Coronary artery (tissue), 2 donors: ENCODE results near the gene RIPPLY3.

Experiments used
- DNase-seq: peaks from one replicate; pipeline ENCODE4 v3.0.0-alpha.2; 2017; ENCODE audit warnings: low spot score
- H3K27ac ChIP-seq, 2 donors: fragments of 200-600 bp; sonication (generic); one replicate each; pipeline ENCODE4 v1.5.1; 2016 to 2019
- H3K4me3 ChIP-seq: fragments of 200-600 bp; sonication (generic); 2 replicates; pipeline ENCODE4 v1.5.1; 2016; ENCODE audit warnings: mild to moderate bottlenecking, moderate library complexity
- CTCF ChIP-seq: fragments of 200-600 bp; sonication (generic); IDR thresholded peaks from one replicate; pipeline ENCODE4 v1.5.1; 2019; ENCODE audit warnings: antibody characterized with exemption

Gene RIPPLY3

DNA sequence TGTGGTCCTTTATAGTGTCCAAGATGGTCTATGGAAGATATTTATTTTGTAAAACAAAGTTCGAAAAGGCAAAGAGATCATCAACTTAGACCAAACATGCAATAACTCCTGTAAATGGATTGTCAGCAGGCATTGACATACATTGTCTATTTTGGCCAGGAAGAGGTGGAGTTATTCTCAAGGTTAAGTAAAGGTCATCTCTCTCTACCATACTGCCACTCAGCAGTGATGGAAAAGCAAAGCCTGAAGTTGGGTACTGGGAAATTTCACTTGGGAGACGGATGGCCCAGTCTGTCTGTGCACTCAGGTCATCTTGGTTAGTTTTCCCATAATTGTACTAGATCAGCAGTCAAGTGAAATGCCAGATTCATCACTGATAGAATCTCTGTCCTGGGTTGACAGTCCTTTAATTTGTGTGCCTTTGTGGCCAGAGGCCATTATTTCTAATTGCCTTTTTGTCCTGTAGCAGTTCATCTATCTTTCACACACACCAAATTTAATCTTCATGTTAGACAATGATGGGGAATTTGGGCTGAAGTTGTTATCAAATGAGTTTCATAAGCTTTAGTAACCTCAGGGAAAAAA, 48.9 kb downstream of the RIPPLY3 start:
- no peak overlapping the region for H3K4me3 ChIP-seq
- no peak for DNase-seq
- no peak for TF ChIP-seq CTCF

DNA sequence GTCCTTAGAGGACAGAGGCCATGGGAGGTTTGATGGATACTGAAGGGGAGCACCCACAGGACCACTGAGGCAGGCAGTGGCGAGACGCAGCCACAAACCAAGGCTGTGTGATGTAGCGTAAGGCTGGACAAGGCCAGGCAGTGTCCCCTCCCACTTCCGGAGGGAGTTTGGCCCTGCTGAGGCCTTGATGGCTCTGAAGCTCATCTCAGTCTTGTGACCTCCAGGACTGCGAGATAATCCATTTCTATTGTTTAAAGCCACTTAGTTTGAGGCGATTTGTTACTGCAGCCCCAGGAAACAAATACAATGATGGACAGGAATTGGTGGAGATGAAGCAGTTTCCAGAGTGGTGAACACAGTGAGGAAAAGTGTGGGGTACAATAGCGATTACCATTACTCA, 51.1 kb downstream of the RIPPLY3 start:
- no peak for DNase-seq
- TF ChIP-seq CTCF: no peak
- H3K27ac ChIP-seq: no peak overlapping the region
- no peak overlapping the region for H3K4me3 ChIP-seq

More for the DNA sequence above, 48.9 kb downstream of the RIPPLY3 start:
- no peak overlapping the region for H3K27ac ChIP-seq

DNA sequence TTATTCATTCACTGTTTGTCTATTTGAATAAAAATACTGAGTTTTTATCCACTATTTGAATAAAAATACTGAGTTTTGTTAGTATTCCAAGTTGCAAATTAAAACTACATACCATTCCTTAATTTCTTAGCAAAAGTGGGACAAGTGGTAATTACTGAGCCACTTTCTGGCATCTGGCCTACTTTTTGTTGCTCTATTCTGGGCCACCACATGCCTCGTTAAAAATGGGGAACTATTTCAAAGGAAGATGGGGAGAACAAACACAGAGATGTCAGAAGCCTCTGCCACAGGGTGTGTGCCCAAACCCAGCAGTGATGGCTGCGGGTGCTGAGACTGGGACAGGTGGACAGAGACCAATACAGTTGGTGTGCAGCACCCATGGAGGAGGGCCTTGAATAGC, 51.8 kb downstream of the RIPPLY3 start:
- H3K4me3 ChIP-seq: no peak overlapping the region
- DNase-seq: no peak
- no peak overlapping the region for H3K27ac ChIP-seq
- TF ChIP-seq CTCF: no peak

GRCh38 chr21:37059181-37059580, 52.7 kb downstream of the RIPPLY3 start:
- TF ChIP-seq CTCF: no peak
- Histone ChIP-seq H3K27ac (no peak overlapping the region), H3K4me3 (no peak overlapping the region)
- no peak for DNase-seq

DNA sequence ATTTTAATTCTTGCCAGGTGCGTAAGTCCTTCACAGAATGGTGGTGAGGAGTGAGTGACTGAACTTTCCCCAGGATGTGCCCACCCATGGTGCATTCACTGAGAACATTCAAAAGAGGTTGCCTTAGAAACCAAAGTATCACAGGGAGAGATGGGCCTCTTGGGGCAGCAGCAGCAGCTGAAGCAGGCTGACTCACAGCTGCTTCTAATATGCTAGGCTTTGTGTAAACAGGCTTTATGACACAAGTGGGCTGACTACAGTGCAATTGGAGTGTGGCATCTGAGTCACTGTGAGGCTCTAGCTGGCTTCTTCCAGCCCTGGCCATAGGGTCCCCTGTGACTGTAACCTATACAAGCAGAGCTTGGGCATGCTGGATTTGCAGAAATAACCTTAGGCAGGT, 53.8 kb downstream of the RIPPLY3 start:
- no peak for DNase-seq
- no peak overlapping the region for H3K4me3 ChIP-seq
- H3K27ac ChIP-seq: peak overlapping the region in 1 of 2 donors; percentile 35
- no peak for TF ChIP-seq CTCF

DNA sequence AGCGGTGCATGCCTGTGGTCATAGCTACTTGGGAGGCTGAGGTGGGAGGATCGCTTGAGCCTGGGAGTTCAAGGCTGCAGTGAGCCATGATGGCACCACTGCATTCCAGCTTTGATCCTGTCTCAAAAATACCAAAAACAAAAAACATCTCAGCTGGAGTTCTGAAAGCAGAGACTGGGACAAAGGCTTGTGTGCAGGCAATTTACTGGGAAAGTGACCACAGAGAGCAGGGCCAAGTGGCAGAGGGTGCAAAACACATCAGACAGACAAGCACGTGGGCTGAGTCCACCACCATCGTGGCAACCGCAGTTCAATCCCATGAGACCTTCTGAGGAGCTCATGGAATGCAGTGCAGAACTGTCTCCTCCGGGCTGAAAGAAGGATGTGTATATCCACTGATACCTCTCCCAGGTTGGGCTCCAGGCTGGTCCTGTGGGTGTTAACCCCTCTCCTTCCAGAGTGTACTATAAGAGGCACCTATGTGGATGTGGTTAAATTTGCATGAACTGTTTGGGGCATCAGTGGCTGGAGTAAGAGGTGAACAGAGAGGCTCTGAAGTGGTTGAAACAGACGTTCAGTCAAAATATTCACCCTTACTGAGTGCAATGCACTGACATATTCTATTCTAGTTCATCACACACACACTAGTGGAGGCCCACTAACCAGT, 55.6 kb downstream of the RIPPLY3 start:
- H3K4me3 ChIP-seq: no peak overlapping the region
- no peak for DNase-seq
- no peak for TF ChIP-seq CTCF
- H3K27ac ChIP-seq: no peak overlapping the region

GRCh38 chr21:37062593-37062935, 56.1 kb downstream of the RIPPLY3 start:
- TF ChIP-seq CTCF: no peak
- H3K4me3 ChIP-seq: no peak overlapping the region
- DNase-seq: no peak
- H3K27ac ChIP-seq: no peak overlapping the region
